OCI-LY1 (cell line): ENCODE measurements around the gene NAP1L5.

Experiments used
- EZH2 ChIP-seq: fragments of 200-600 bp; sonication (generic), shearing (Covaris generic); IDR thresholded peaks from 2 replicates; pipeline ENCODE4 v1.8.0; 2017; ENCODE audit warnings: borderline replicate concordance, mixed run types, mild to moderate bottlenecking, antibody characterized with exemption, low read length, moderate library complexity, mixed read lengths
- TF ChIP-seq, protein P1 (sequence below): fragments of 200-600 bp; sonication (generic), shearing (Covaris generic); IDR thresholded peaks from 2 replicates; pipeline ENCODE4 v1.5.1; 2017; ENCODE audit warnings: mild to moderate bottlenecking, antibody characterized with exemption, low read length, moderate library complexity, mixed read lengths

DNA sequence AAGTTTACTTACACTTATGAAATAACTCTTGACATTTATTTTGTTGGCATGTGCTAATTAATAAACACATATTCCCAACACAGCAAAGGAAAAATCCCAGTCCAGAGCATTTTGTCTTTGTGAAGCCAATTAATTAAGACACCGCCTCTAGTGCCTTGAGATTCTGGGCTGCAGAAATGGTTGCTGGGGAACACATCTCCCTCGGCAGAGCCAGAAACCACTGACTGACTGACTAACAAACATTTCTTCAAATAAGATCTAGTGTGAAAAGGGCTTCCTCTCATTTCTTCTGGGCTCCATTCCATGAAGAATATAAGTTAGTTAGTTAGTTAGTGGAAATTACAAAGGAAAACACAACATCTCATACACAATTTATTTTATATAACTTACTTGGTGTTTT, 28.4 kb upstream of the NAP1L5 start:
- TF ChIP-seq, protein P1, sequence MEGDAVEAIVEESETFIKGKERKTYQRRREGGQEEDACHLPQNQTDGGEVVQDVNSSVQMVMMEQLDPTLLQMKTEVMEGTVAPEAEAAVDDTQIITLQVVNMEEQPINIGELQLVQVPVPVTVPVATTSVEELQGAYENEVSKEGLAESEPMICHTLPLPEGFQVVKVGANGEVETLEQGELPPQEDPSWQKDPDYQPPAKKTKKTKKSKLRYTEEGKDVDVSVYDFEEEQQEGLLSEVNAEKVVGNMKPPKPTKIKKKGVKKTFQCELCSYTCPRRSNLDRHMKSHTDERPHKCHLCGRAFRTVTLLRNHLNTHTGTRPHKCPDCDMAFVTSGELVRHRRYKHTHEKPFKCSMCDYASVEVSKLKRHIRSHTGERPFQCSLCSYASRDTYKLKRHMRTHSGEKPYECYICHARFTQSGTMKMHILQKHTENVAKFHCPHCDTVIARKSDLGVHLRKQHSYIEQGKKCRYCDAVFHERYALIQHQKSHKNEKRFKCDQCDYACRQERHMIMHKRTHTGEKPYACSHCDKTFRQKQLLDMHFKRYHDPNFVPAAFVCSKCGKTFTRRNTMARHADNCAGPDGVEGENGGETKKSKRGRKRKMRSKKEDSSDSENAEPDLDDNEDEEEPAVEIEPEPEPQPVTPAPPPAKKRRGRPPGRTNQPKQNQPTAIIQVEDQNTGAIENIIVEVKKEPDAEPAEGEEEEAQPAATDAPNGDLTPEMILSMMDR: no peak
- no peak for TF ChIP-seq EZH2
